K562 (cell line): ENCODE measurements around the gene PTPRO. TPM values are rescaled to one million over a fixed set of nuclear protein-coding genes. Genes with fewer than 3 reads are reported as not detected.

ENCODE experiments used
- ATAC-seq: fragments of 200-7000 bp; cut with Tn5 transposase; 3 replicates; pipeline ENCODE4 v1.9.1; 2020; ENCODE audit warnings: moderate library complexity
- BruUV-seq: library from RNA; stranded (reverse); fragments of 400-500 nt; replicated peaks from 2 replicates; lab custom pipeline; 2021; lab: Mats Ljungman, UMichigan
- CTCF ChIA-PET: fragments of 300-600 bp; formaldehyde crosslinking; extraction: SDS; loops from one replicate; lab custom pipeline; 2021; ENCODE audit warnings: low intra/inter-chr PET ratio; lab: Yijun Ruan, JAX
- POLR2A ChIA-PET: fragments of 300-600, 350-650 bp; sonication (Branson Sonifier 250); formaldehyde crosslinking; extraction: SDS; loops from one replicate; lab custom pipeline; 2021; ENCODE audit warnings: antibody characterized with exemption, inconsistent platforms; lab: Yijun Ruan, JAX
- DNase-seq, 4 experiments: peaks; one replicate each; pipeline versions ENCODE4 v3.0.0 to v3.0.0-alpha.2; 2011 to 2018; ENCODE audit warnings: low spot score in 3 of 4, mixed read lengths in 3 of 4; ENCODE audit errors: extremely low read depth in 1 of 4
- FAIRE-seq: peaks from 2 replicates; lab custom pipeline; 2011; peaks lifted over from hg19 to GRCh38; lab: Jason Lieb, UNC
- H2AFZ ChIP-seq: 2 replicates; pipeline ENCODE4 v1.6.0; 2011; ENCODE audit warnings: low read depth, low read length, control low read depth, inconsistent platforms
- H3K27ac ChIP-seq: fragments of 200-600 bp; 3 replicates; pipeline ENCODE4 v1.8.0; 2011; ENCODE audit warnings: low read depth, mild to moderate bottlenecking, control low read depth, inconsistent platforms, low read length, moderate library complexity, mixed read lengths; ENCODE audit errors: extremely low read depth
- H3K27me3 ChIP-seq, 2 experiments: fragments of 300-600 bp in 1 of 2; 2 replicates in 1 of 2; 3 replicates in 1 of 2; pipeline versions ENCODE4 v1.6.0 to v1.8.0; 2011; ENCODE audit warnings: inconsistent platforms in 2 of 2, low read length in 2 of 2, mild to moderate bottlenecking in 1 of 2, mixed read lengths in 1 of 2, moderate library complexity in 1 of 2; ENCODE audit not compliant: control insufficient read depth in 2 of 2, insufficient read depth in 2 of 2
- H3K36me3 ChIP-seq: fragments of 300-600 bp; 3 replicates; pipeline ENCODE4 v1.8.0; 2011; ENCODE audit warnings: mild to moderate bottlenecking, low read length, inconsistent platforms; ENCODE audit not compliant: control insufficient read depth, insufficient read depth
- H3K4me1 ChIP-seq, 2 experiments: fragments of 200-600 bp in 1 of 2; replicated peaks in 1 of 2; 2 replicates in 1 of 2; 3 replicates in 1 of 2; pipeline versions ENCODE4 v1.5.1 to v1.8.0; 2011; ENCODE audit warnings: inconsistent platforms in 2 of 2, low read length in 2 of 2, mild to moderate bottlenecking in 1 of 2, mixed read lengths in 1 of 2, moderate library complexity in 1 of 2; ENCODE audit not compliant: control insufficient read depth in 2 of 2, insufficient read depth in 2 of 2
- H3K4me2 ChIP-seq: 2 replicates; pipeline ENCODE4 v1.6.1; 2011; ENCODE audit warnings: low read length, control low read depth, inconsistent platforms, mixed read lengths; ENCODE audit not compliant: insufficient read depth
- H3K4me3 ChIP-seq: fragments of 200-600 bp; sonication (generic), shearing (Covaris generic); 2 replicates; pipeline ENCODE4 v1.5.1; 2016; ENCODE audit warnings: control low read depth, inconsistent platforms
- H3K79me2 ChIP-seq: fragments of 200-600 bp; 3 replicates; pipeline ENCODE4 v1.8.0; 2011; ENCODE audit warnings: low read length, inconsistent platforms; ENCODE audit not compliant: control insufficient read depth, insufficient read depth
- H3K9ac ChIP-seq, 2 experiments: 2 replicates each; pipeline versions ENCODE4 v1.6.0 to v1.6.1; 2011; ENCODE audit warnings: low read depth in 2 of 2, low read length in 2 of 2, control low read depth in 1 of 2, inconsistent platforms in 1 of 2, mild to moderate bottlenecking in 1 of 2, mixed read lengths in 1 of 2; ENCODE audit not compliant: insufficient read depth in 1 of 2
- H3K9me1 ChIP-seq: one replicate; pipeline ENCODE4 v1.6.0; 2011; ENCODE audit warnings: inconsistent platforms, mild to moderate bottlenecking, low read length, moderate library complexity; ENCODE audit not compliant: control insufficient read depth, insufficient read depth
- H3K9me3 ChIP-seq: replicated peaks from 2 replicates; pipeline ENCODE4 v1.5.1; 2011; ENCODE audit warnings: low read depth, low read length, inconsistent platforms; ENCODE audit not compliant: control insufficient read depth, insufficient read depth
- H4K20me1 ChIP-seq: replicated peaks from 2 replicates; pipeline ENCODE4 v1.6.1; 2011; ENCODE audit warnings: low read length, inconsistent platforms, mixed read lengths; ENCODE audit not compliant: control insufficient read depth, insufficient read depth
- CEBPG ChIP-seq, 3 experiments: fragments of 200-800 bp in 1 of 3; sonication (Bioruptor generic) in 1 of 3; sonication (generic) in 1 of 3; formaldehyde crosslinking in 1 of 3; IDR thresholded peaks in 2 of 3; conservative IDR thresholded peaks in 1 of 3; 2 replicates each; pipeline versions ENCODE4 v1.6.1 to v1.8.0; 2016 to 2022; ENCODE audit warnings: missing compliant biosample characterization in 2 of 3, missing genetic modification characterization in 2 of 3, mild to moderate bottlenecking in 1 of 3, missing genetic modification reagents in 1 of 3
- HMGN3 ChIP-seq: IDR thresholded peaks from 2 replicates; pipeline ENCODE4 v1.6.1; 2011; ENCODE audit warnings: borderline replicate concordance, low read depth, mild to moderate bottlenecking, mixed read lengths, low read length; ENCODE audit not compliant: insufficient read length; ENCODE audit errors: extremely low read depth
- KDM2B ChIP-seq: fragments of 250-450 bp; sonication (Bioruptor Pico); IDR thresholded peaks from 2 replicates; pipeline ENCODE4 v1.8.0; 2021; ENCODE audit warnings: mild to moderate bottlenecking, moderate library complexity
- KHSRP ChIP-seq: fragments of 450-650 bp; IDR thresholded peaks from 2 replicates; pipeline ENCODE4 v1.6.1; 2017
- MXD1 ChIP-seq: fragments of 250-450 bp; sonication (Bioruptor Pico); IDR thresholded peaks from 2 replicates; pipeline ENCODE4 v1.8.0; 2021; ENCODE audit warnings: borderline replicate concordance, mild to moderate bottlenecking, moderate library complexity; ENCODE audit not compliant: poor library complexity, severe bottlenecking
- NKRF ChIP-seq: fragments of 450-650 bp; IDR thresholded peaks from 2 replicates; pipeline ENCODE4 v1.6.1; 2016; ENCODE audit warnings: borderline replicate concordance
- PCBP1 ChIP-seq: fragments of 200-400 bp; formaldehyde crosslinking; IDR thresholded peaks from 2 replicates; pipeline ENCODE4 v1.6.1; 2018; ENCODE audit warnings: mild to moderate bottlenecking, low read depth, low read length; ENCODE audit not compliant: poor library complexity, severe bottlenecking
- POLR2AphosphoS2 ChIP-seq: IDR thresholded peaks from 2 replicates; pipeline ENCODE4 v1.6.1; 2012; ENCODE audit warnings: low read length, improper control_type of control experiment
- PRPF4 ChIP-seq: fragments of 200-400 bp; formaldehyde crosslinking; IDR thresholded peaks from one replicate; pipeline ENCODE4 v1.6.1; 2017; ENCODE audit warnings: low read length, low read depth, mild to moderate bottlenecking; ENCODE audit not compliant: insufficient read depth, poor library complexity, severe bottlenecking
- PTBP1 ChIP-seq: fragments of 200-400 bp; formaldehyde crosslinking; IDR thresholded peaks from 2 replicates; pipeline ENCODE4 v1.6.1; 2017; ENCODE audit warnings: low read depth, low read length
- PTTG1 ChIP-seq: fragments of 450-650 bp; IDR thresholded peaks from 2 replicates; pipeline ENCODE4 v1.6.1; 2016; ENCODE audit warnings: low read depth, mild to moderate bottlenecking, missing genetic modification characterization, missing compliant biosample characterization
- RBM14 ChIP-seq: fragments of 200-400 bp; formaldehyde crosslinking; IDR thresholded peaks from 2 replicates; pipeline ENCODE4 v1.6.1; 2018; ENCODE audit warnings: low read depth, mild to moderate bottlenecking, low read length, moderate library complexity, borderline replicate concordance; ENCODE audit not compliant: insufficient read depth
- ZFP91 ChIP-seq: sonication (generic); formaldehyde crosslinking; IDR thresholded peaks from 2 replicates; pipeline ENCODE4 v1.8.0; 2022; ENCODE audit warnings: mild to moderate bottlenecking, missing genetic modification reagents
- ZNF274 ChIP-seq: IDR thresholded peaks from 2 replicates; pipeline ENCODE4 v1.6.1; 2011; ENCODE audit warnings: low read depth, mild to moderate bottlenecking, low read length, moderate library complexity, borderline replicate concordance
- ZNF436 ChIP-seq: fragments of 250-450, 450-650 bp; sonication (Bioruptor Pico); formaldehyde crosslinking; IDR thresholded peaks from 2 replicates; pipeline ENCODE4 v1.7.0; 2020; ENCODE audit warnings: mild to moderate bottlenecking
- ZNF76 ChIP-seq: fragments of 250-450 bp; sonication (Bioruptor Pico); IDR thresholded peaks from 2 replicates; pipeline ENCODE4 v1.4.0; 2020; ENCODE audit warnings: mild to moderate bottlenecking, moderate library complexity, borderline replicate concordance
- WGBS: fragments of 100-300 bp; shearing (Covaris generic); methylation state at CpG from one replicate; pipeline ENCODE4 v1.1.6; 2016; ENCODE audit warnings: low coverage, mixed read lengths; ENCODE audit not compliant: insufficient coverage; ENCODE audit errors: missing lambda C conversion rate; 5-methylcytosine and 5-hydroxymethylcytosine counted together
- in situ Hi-C: fragments of 300-500 bp; cut with MboI; formaldehyde crosslinking; loops from 4 replicates; pipeline ENCODE4 v1.15.0; 2018; ENCODE audit warnings: inconsistent platforms, mixed read lengths
- intact Hi-C: fragments of 100-400 bp; cut with micrococcal nuclease; formaldehyde crosslinking; loops from 2 replicates; pipeline ENCODE4 v1.14.2; 2022
- polyA plus RNA-seq, 8 experiments: library from polyadenylated mRNA; depleted of rRNA in 4 of 8; stranded (reverse) in 5 of 8; unstranded in 3 of 8; fragments of >200 nt; fragmentation: Nextera tagmentation in 2 of 8; fragmentation: Illumina TruSeq in 1 of 8; extraction: Ambion mirVana in 2 of 8; extraction: Trizol in 1 of 8; gene quantifications; 2 replicates each; pipeline versions ENCODE4 v1.2.1 to v1.2.3, GENCODE V29; 2011 to 2014; ENCODE audit warnings: inconsistent platforms in 1 of 8, missing spikeins in 1 of 8
- total RNA-seq, 7 experiments: library from RNA; depleted of rRNA in 6 of 7; stranded (reverse); fragments of >200 nt in 6 of 7; fragmentation: Illumina TruSeq in 2 of 7; extraction: Trizol in 2 of 7; gene quantifications; 2 replicates each; pipeline versions ENCODE4 v1.2.1 to v1.2.3, GENCODE V29; 2011 to 2021; ENCODE audit warnings: low replicate concordance in 1 of 7

PTPRO gene
- total and polyA plus RNA-seq, 9 of the 15 experiments (the other 6 are each of a cell fraction or from before 2014, with no cell fraction given), result 0.22 TPM; not detected in 8

- H4K20me1 ChIP-seq, result no peaks in the 10 kb centered on the region
- H3K4me1 ChIP-seq, result no peaks in the 10 kb centered on the region
- in situ Hi-C loops, result no loop called here
- no peaks in the 10 kb centered on the region for H3K27me3 ChIP-seq
- no peak for FAIRE-seq
- CTCF ChIA-PET, result no interaction called here
- 4% methylated on average over 5 of the region's 5 CpGs for WGBS
- H3K9me1 ChIP-seq, result no peaks in the 10 kb centered on the region
- TF ChIP-seq PCBP1 (no peak), ZNF436 (CRISPR knock-in tag) (no peak), POLR2AphosphoS2 (no peak), PTTG1 (tag) (no peak), ZNF274 (no peak), PTBP1 (no peak), ZNF76 (CRISPR knock-in tag) (no peak), KDM2B (no peak), PRPF4 (no peak), ZFP91 (CRISPR knock-in tag) (no peak), NKRF (no peak), MXD1 (CRISPR knock-in tag) (no peak), RBM14 (no peak), CEBPG (CRISPR knock-in tag; IDR thresholded peaks at IDR 0.05) (no peak), CEBPG (tag; conservative IDR thresholded peaks at IDR 0.05 in 1 of 2, IDR thresholded peaks at IDR 0.05 in 1 of 2) (no peak), HMGN3 (no peak), KHSRP (no peak)
- TF ChIP-seq, all 486 proteins: peak for 0
- Histone ChIP-seq H3K79me2 (no peaks in the 10 kb centered on the region), H3K36me3 (no peaks in the 10 kb centered on the region), H3K9me3 (no peaks in the 10 kb centered on the region), H2AFZ (no peak overlapping the region), H3K27ac (no peak overlapping the region), H3K9ac (no peak overlapping the region), H3K4me3 (no peak overlapping the region), H3K4me2 (no peak overlapping the region)
- ATAC-seq (no peak), DNase-seq (no peak)
- POLR2A ChIA-PET, result no interaction called here
- intact Hi-C loops, result no loop called here
- no TSS peak for BruUV-seq
Observed at GRCh38 chr12:15547063-15547462, 224.8 kb downstream of the PTPRO start.
